WTC11 (cell line): ENCODE data around the gene NOXO1. TPM values are rescaled to one million over a fixed set of nuclear protein-coding genes. Genes with fewer than 3 reads are reported as not detected.
A peak's percentile ranks its signal among the peaks of the same experiment; 100 is the strongest.

Source experiments
- ATF2 ChIP-seq: sonication (generic); formaldehyde crosslinking; IDR thresholded peaks from 2 replicates; pipeline ENCODE4 v1.8.1; 2022; ENCODE audit warnings: low read depth, missing genetic modification reagents, borderline replicate concordance
- CREM ChIP-seq: sonication (generic); formaldehyde crosslinking; IDR thresholded peaks from 2 replicates; pipeline ENCODE4 v1.8.1; 2022; ENCODE audit warnings: mild to moderate bottlenecking, missing genetic modification reagents, moderate library complexity
- ELF4 ChIP-seq: sonication (generic); formaldehyde crosslinking; IDR thresholded peaks from 2 replicates; pipeline ENCODE4 v1.8.1; 2022; ENCODE audit warnings: low read depth, mild to moderate bottlenecking, moderate library complexity, missing genetic modification reagents
- FOXJ3 ChIP-seq: sonication (generic); formaldehyde crosslinking; IDR thresholded peaks from 2 replicates; pipeline ENCODE4 v1.9.0; 2021; ENCODE audit warnings: missing genetic modification reagents, mild to moderate bottlenecking, borderline replicate concordance
- FOXP4 ChIP-seq: sonication (generic); formaldehyde crosslinking; IDR thresholded peaks from 2 replicates; pipeline ENCODE4 v1.8.0; 2022; ENCODE audit warnings: mild to moderate bottlenecking, missing genetic modification reagents
- GABPB1 ChIP-seq: sonication (generic); formaldehyde crosslinking; IDR thresholded peaks from 2 replicates; pipeline ENCODE4 v1.8.1; 2023; ENCODE audit warnings: mild to moderate bottlenecking, missing genetic modification reagents
- JAZF1 ChIP-seq: fragments of 250-450 bp; sonication (Bioruptor Pico); IDR thresholded peaks from 2 replicates; pipeline ENCODE4 v1.9.0; 2021; ENCODE audit warnings: moderate library complexity, mild to moderate bottlenecking, inconsistent platforms
- MAX ChIP-seq: sonication (generic); formaldehyde crosslinking; IDR thresholded peaks from 2 replicates; pipeline ENCODE4 v1.8.0; 2022; ENCODE audit warnings: mild to moderate bottlenecking, missing genetic modification reagents
- NFYB ChIP-seq: sonication (generic); formaldehyde crosslinking; conservative IDR thresholded peaks from 2 replicates; pipeline ENCODE4 v1.8.0; 2022; ENCODE audit warnings: low read depth, missing genetic modification reagents
- ZNF121 ChIP-seq: sonication (generic); formaldehyde crosslinking; IDR thresholded peaks from 2 replicates; pipeline ENCODE4 v1.8.0; 2023; ENCODE audit warnings: missing genetic modification reagents
- ZNF281 ChIP-seq: sonication (generic); formaldehyde crosslinking; IDR thresholded peaks from 2 replicates; pipeline ENCODE4 v1.8.0; 2023; ENCODE audit warnings: mild to moderate bottlenecking, missing genetic modification reagents
- total RNA-seq: library from RNA; stranded (reverse); gene quantifications from 3 replicates; pipeline ENCODE4 v1.2.3, GENCODE V29; 2021
- TF ChIP-seq, protein P1 (sequence below): sonication (generic); formaldehyde crosslinking; IDR thresholded peaks from 2 replicates; pipeline ENCODE4 v1.8.1; 2022; ENCODE audit warnings: missing genetic modification reagents, borderline replicate concordance
- TF ChIP-seq, protein P2 (sequence below): sonication (generic); formaldehyde crosslinking; conservative IDR thresholded peaks from 2 replicates; pipeline ENCODE4 v1.8.1; 2023; ENCODE audit warnings: mild to moderate bottlenecking, low read depth, missing genetic modification reagents, moderate library complexity
- TF ChIP-seq, protein P3 (sequence below): sonication (generic); formaldehyde crosslinking; IDR thresholded peaks from 2 replicates; pipeline ENCODE4 v1.8.1; 2022; ENCODE audit warnings: low read depth, mild to moderate bottlenecking, moderate library complexity, missing genetic modification reagents, borderline replicate concordance
- TF ChIP-seq, protein P4 (sequence below): sonication (generic); formaldehyde crosslinking; IDR thresholded peaks from 2 replicates; pipeline ENCODE4 v1.8.0; 2023; ENCODE audit warnings: missing genetic modification reagents, mild to moderate bottlenecking, borderline replicate concordance
- TF ChIP-seq, protein P5 (sequence below): sonication (generic); formaldehyde crosslinking; IDR thresholded peaks from 2 replicates; pipeline ENCODE4 v1.8.0; 2022; ENCODE audit warnings: mild to moderate bottlenecking, missing genetic modification reagents

NOXO1 gene
- total RNA-seq, 1 experiment from 2014 or later = 5.7 TPM

DNA sequence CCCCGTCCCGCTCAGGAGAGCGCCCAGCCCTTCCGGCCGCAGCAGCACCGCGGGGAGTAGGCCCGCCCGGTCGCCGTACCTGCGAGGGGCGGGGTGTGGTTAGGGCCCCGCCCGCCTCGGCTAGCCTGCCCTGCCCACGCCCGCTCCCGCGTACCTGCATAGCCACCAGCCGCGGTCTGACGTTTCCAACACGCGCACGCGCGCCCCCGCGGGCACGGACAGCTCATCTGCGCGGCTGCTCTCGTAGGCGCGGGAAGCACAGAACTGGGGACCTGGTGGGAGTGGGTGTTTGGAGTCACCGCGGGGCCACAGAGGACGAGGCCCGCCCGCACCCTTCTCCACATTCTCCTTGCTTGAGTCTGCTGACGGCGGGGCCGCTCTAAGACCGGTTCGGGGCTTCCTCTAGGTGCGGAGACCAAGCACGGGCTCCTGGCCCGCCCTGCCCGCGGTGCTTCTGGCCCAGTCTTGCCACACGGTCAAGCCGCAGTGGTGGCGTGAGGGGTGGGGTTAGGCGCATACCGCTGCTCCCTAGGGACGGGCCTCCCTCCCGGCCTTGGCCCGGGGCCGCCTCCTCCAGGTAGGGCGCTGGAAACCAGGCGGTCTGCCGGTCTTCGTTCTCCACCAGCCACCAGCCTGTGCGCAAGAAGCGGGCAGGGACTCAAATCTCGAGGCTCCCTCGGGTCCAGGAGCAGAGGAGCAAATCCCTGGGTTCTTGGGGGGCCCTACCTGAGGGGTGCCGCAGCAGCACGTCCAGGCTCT lies 1.8 kb downstream of the NOXO1 start (continued):
- TF ChIP-seq ZNF281 (CRISPR knock-in tag) = no peak
- TF ChIP-seq, protein P1, sequence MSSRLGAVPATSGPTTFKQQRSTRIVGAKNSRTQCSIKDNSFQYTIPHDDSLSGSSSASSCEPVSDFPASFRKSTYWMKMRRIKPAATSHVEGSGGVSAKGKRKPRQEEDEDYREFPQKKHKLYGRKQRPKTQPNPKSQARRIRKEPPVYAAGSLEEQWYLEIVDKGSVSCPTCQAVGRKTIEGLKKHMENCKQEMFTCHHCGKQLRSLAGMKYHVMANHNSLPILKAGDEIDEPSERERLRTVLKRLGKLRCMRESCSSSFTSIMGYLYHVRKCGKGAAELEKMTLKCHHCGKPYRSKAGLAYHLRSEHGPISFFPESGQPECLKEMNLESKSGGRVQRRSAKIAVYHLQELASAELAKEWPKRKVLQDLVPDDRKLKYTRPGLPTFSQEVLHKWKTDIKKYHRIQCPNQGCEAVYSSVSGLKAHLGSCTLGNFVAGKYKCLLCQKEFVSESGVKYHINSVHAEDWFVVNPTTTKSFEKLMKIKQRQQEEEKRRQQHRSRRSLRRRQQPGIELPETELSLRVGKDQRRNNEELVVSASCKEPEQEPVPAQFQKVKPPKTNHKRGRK = no peak
- TF ChIP-seq JAZF1 (CRISPR knock-in tag) = no peak
- 0 out of 2 replicates have a peak, but pooled peaks have one; percentile 8 for TF ChIP-seq ZNF121 (CRISPR knock-in tag)
- no peak for TF ChIP-seq FOXJ3 (CRISPR knock-in tag)
- TF ChIP-seq FOXP4 (CRISPR knock-in tag) = peak; percentile 72; the same call in 1 of the 2 replicates
- TF ChIP-seq, protein P2, sequence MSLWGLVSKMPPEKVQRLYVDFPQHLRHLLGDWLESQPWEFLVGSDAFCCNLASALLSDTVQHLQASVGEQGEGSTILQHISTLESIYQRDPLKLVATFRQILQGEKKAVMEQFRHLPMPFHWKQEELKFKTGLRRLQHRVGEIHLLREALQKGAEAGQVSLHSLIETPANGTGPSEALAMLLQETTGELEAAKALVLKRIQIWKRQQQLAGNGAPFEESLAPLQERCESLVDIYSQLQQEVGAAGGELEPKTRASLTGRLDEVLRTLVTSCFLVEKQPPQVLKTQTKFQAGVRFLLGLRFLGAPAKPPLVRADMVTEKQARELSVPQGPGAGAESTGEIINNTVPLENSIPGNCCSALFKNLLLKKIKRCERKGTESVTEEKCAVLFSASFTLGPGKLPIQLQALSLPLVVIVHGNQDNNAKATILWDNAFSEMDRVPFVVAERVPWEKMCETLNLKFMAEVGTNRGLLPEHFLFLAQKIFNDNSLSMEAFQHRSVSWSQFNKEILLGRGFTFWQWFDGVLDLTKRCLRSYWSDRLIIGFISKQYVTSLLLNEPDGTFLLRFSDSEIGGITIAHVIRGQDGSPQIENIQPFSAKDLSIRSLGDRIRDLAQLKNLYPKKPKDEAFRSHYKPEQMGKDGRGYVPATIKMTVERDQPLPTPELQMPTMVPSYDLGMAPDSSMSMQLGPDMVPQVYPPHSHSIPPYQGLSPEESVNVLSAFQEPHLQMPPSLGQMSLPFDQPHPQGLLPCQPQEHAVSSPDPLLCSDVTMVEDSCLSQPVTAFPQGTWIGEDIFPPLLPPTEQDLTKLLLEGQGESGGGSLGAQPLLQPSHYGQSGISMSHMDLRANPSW (CRISPR knock-in tag) = peak; percentile 81; the same call in 1 of the 2 replicates
- TF ChIP-seq, protein P3, sequence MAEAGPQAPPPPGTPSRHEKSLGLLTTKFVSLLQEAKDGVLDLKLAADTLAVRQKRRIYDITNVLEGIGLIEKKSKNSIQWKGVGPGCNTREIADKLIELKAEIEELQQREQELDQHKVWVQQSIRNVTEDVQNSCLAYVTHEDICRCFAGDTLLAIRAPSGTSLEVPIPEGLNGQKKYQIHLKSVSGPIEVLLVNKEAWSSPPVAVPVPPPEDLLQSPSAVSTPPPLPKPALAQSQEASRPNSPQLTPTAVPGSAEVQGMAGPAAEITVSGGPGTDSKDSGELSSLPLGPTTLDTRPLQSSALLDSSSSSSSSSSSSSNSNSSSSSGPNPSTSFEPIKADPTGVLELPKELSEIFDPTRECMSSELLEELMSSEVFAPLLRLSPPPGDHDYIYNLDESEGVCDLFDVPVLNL = no peak
- TF ChIP-seq, protein P4, sequence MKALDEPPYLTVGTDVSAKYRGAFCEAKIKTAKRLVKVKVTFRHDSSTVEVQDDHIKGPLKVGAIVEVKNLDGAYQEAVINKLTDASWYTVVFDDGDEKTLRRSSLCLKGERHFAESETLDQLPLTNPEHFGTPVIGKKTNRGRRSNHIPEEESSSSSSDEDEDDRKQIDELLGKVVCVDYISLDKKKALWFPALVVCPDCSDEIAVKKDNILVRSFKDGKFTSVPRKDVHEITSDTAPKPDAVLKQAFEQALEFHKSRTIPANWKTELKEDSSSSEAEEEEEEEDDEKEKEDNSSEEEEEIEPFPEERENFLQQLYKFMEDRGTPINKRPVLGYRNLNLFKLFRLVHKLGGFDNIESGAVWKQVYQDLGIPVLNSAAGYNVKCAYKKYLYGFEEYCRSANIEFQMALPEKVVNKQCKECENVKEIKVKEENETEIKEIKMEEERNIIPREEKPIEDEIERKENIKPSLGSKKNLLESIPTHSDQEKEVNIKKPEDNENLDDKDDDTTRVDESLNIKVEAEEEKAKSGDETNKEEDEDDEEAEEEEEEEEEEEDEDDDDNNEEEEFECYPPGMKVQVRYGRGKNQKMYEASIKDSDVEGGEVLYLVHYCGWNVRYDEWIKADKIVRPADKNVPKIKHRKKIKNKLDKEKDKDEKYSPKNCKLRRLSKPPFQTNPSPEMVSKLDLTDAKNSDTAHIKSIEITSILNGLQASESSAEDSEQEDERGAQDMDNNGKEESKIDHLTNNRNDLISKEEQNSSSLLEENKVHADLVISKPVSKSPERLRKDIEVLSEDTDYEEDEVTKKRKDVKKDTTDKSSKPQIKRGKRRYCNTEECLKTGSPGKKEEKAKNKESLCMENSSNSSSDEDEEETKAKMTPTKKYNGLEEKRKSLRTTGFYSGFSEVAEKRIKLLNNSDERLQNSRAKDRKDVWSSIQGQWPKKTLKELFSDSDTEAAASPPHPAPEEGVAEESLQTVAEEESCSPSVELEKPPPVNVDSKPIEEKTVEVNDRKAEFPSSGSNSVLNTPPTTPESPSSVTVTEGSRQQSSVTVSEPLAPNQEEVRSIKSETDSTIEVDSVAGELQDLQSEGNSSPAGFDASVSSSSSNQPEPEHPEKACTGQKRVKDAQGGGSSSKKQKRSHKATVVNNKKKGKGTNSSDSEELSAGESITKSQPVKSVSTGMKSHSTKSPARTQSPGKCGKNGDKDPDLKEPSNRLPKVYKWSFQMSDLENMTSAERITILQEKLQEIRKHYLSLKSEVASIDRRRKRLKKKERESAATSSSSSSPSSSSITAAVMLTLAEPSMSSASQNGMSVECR (CRISPR knock-in tag) = no peak; the same call in 1 of the 2 replicates
- no peak for TF ChIP-seq ATF2 (CRISPR knock-in tag)
- peak; percentile 62; the same call in 1 of the 2 replicates for TF ChIP-seq MAX
- no peak for TF ChIP-seq GABPB1 (CRISPR knock-in tag)
- TF ChIP-seq ELF4 (CRISPR knock-in tag) = no peak
- no peak for TF ChIP-seq NFYB
- no peak; the same call in 1 of the 2 replicates for TF ChIP-seq CREM
- TF ChIP-seq, protein P5, sequence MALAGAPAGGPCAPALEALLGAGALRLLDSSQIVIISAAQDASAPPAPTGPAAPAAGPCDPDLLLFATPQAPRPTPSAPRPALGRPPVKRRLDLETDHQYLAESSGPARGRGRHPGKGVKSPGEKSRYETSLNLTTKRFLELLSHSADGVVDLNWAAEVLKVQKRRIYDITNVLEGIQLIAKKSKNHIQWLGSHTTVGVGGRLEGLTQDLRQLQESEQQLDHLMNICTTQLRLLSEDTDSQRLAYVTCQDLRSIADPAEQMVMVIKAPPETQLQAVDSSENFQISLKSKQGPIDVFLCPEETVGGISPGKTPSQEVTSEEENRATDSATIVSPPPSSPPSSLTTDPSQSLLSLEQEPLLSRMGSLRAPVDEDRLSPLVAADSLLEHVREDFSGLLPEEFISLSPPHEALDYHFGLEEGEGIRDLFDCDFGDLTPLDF = no peak
